ENCODE data around the gene CASP5. TPM values are rescaled to one million over a fixed set of nuclear protein-coding genes. Genes with fewer than 3 reads are reported as not detected.
A peak's percentile ranks its signal among the peaks of the same experiment; 100 is the strongest.
"Not testable (repeated sequence)": the region's sequence is repeated elsewhere in the genome, so short reads cannot be mapped to it uniquely, and the experiment has no call there.

The CASP5 gene
- total RNA-seq, result 1.9 TPM
- long read RNA-seq, partial matches to known transcripts, result 0 of 1 reads
- long read RNA-seq, other reads (novel, unspliced or antisense), result 0 of 1 reads

DNA sequence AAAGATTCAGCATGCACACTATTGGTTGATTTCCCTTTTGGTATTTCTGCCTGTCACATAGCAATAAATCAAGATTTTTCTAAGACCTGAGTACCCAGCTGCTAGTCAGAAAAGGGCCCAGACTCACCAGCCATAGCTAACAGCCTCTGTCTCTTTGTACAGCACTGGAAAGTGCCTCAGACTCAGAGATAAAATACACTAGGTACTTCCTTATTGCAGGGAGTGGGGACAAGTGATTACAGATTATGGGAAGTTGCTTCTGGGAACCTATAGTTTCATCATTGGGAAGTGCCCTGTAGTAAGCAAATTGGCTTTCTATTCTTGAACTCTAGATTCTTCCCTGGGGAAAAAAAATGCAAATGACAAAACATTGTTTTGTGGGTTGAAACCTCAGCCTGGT lies at the start of gene CASP5:
TSS of gene CASP5 (minus strand) at position 166 of the 400 bp plus-strand sequence. CDS start at position 134, 32 bp downstream.
- DNase-seq (no peak), ATAC-seq (peak; percentile 84)
- H3K27me3 ChIP-seq, result no peaks in the 10 kb centered on the region
- H3K9me3 ChIP-seq, result no peaks in the 10 kb centered on the region
- intact Hi-C loops (cut with DNase I), result no loop called here
- TF ChIP-seq, protein P1, sequence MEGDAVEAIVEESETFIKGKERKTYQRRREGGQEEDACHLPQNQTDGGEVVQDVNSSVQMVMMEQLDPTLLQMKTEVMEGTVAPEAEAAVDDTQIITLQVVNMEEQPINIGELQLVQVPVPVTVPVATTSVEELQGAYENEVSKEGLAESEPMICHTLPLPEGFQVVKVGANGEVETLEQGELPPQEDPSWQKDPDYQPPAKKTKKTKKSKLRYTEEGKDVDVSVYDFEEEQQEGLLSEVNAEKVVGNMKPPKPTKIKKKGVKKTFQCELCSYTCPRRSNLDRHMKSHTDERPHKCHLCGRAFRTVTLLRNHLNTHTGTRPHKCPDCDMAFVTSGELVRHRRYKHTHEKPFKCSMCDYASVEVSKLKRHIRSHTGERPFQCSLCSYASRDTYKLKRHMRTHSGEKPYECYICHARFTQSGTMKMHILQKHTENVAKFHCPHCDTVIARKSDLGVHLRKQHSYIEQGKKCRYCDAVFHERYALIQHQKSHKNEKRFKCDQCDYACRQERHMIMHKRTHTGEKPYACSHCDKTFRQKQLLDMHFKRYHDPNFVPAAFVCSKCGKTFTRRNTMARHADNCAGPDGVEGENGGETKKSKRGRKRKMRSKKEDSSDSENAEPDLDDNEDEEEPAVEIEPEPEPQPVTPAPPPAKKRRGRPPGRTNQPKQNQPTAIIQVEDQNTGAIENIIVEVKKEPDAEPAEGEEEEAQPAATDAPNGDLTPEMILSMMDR (IDR thresholded peaks at IDR 0.05), result no peak
- no peak within 1 kb of the TSS for H3K27ac ChIP-seq
- peaks cover 9% of the 10 kb centered on the region for H3K4me1 ChIP-seq
- no peak within 1 kb of the TSS for H3K4me3 ChIP-seq
- peaks cover 26% of the 10 kb centered on the region for H3K36me3 ChIP-seq

DNA sequence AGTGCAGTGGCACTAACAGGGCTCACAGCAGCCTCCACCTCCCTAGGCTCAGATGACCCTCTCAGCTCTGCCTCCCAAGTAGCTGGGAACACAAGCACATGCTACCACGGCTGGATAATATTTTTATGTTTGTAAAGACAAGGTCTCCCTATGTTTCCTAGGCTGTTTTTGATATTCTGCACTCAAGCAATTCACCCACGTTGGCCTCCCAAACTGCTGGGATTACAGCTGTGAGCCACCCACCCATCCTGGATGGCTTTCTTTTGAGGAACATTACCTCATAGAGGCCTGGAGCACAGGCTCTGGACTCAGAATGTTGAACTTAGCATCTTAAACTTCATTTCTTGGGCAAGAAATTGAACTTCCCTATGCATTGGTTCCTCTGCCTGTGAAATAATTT lies 49.1 kb upstream of the CASP5 start:
- DNase-seq; H3K36me3 ChIP-seq; H3K27ac ChIP-seq; H3K9me3 ChIP-seq; H3K4me1 ChIP-seq; intact Hi-C loops (cut with DNase I); H3K27me3 ChIP-seq; H3K4me3 ChIP-seq: not testable (repeated sequence)
- peak; percentile 76 for ATAC-seq

DNA sequence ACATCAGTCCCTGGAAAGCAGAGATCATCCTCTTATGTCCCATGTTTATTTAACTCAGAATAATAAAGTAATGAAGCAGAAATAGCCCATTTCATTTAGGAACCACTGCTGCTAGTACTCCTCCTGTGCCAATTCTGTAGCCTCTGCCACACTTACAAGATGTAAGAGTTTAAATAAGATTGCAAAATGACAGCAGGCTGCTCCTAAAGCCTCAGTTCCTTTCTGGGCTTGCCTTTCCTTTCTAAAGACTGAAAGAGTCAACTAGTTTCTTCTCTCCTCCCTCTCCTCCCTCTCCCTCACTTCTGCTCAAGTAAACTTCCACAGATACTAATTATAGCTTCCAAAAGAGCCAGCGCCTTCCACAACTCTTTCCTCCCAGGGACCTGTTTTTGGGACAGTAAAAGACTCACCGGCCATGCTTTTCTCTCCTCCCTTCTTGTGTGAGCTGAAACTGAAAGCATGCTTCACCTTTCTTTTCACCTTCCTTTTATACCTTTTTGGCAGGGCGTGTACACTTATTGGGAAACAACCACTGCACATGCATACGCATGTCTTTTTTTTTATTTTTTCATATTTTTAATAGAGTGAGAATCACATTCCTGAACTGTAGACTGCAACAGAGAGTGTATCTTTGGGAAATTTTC lies 48.2 kb upstream of the CASP5 start:
- no peaks in the 10 kb centered on the region for H3K27me3 ChIP-seq
- no peaks in the 10 kb centered on the region for H3K9me3 ChIP-seq
- no peak overlapping the region for H3K4me3 ChIP-seq
- TF ChIP-seq, protein P1 (IDR thresholded peaks at IDR 0.05), result no peak
- intact Hi-C loops (cut with DNase I), result no loop called here
- ATAC-seq (peak; percentile 81), DNase-seq (no peak)
- H3K36me3 ChIP-seq, result no peaks in the 10 kb centered on the region
- H3K27ac ChIP-seq, result no peak overlapping the region
- H3K4me1 ChIP-seq, result no peaks in the 10 kb centered on the region

DNA sequence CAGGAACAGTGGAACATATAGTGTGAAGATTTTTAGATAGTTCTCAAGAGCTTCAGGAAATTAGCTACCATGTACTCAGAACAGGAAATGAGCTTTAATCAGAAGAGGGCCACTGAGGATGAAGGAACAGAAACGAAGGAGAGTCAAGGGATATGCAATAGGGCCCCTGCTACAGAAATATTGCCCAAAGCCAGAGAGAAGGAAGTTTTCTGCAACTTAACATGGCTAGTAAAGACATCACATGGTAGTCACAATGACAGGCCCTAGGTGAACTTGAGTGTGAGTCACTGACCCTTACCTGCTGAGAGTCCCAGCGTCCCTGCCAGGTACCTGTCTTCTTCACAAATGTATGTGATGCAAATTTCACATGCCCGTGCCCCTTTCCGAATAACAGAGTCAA lies 47.3 kb upstream of the CASP5 start:
- intact Hi-C loops (cut with DNase I), result no loop called here
- H3K27me3 ChIP-seq, result no peaks in the 10 kb centered on the region
- no peak overlapping the region for H3K27ac ChIP-seq
- TF ChIP-seq, protein P1 (IDR thresholded peaks at IDR 0.05), result no peak
- H3K36me3 ChIP-seq, result no peaks in the 10 kb centered on the region
- ATAC-seq (peak; percentile 55), DNase-seq (no peak)
- no peaks in the 10 kb centered on the region for H3K9me3 ChIP-seq
- no peaks in the 10 kb centered on the region for H3K4me1 ChIP-seq
- H3K4me3 ChIP-seq, result no peak overlapping the region

DNA sequence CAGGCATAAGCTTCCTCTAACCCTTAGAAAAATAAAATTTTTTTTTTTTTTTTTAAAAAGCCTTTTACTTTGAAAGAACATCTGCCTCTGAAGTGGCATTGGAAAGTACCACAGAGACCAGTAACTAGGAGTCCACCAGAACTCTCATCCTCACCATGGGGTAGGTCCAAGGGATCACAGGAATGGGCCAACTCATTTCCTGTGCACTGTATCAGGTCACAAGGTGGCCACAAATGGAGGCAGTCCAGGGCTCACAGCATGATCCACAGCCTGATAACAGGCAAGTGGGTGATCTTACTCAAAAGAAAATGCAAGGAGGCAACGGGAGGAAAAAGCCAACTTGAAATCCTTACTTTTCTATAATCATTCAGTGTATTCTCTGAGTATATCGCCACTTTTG lies 46.8 kb upstream of the CASP5 start:
- ATAC-seq; DNase-seq; H3K27me3 ChIP-seq; H3K4me3 ChIP-seq; H3K27ac ChIP-seq; H3K36me3 ChIP-seq; intact Hi-C loops (cut with DNase I); H3K4me1 ChIP-seq; H3K9me3 ChIP-seq: not testable (repeated sequence)

DNA sequence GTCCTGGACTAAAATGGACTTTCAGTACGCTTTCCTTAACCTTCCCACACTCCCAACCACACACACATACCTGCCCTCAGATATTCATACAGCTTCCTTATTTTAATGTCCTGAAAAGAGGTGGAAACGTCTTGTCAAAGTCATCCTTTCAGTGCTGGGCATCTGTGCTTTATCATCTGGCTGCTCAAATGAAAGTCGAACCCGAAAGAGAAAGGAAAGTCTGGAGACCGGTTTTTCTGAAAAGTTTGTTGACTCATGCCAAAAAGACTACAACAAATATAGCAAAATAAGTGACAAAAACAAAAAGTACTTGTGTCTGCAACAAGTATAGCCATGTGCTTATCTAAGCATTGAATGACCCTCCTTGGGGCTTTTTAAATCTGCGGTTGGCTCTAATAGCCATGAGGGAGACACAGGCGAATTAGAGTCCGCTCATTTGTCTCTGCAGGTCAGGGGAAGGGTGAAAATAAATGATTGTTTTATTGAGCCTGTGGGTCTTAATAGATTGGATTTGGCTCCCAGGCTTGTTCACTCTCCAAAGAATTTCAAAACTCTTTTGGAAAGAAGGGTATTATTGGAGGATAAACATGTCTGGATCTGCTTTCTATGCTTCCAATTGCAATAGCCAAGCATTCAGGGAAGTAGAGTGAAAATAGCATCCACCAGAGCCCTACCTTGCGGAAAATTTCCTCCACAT lies 40.4 kb upstream of the CASP5 start:
- H3K9me3 ChIP-seq; H3K4me3 ChIP-seq; ATAC-seq; intact Hi-C loops (cut with DNase I); H3K36me3 ChIP-seq; H3K4me1 ChIP-seq; H3K27me3 ChIP-seq; H3K27ac ChIP-seq; DNase-seq: not testable (repeated sequence)

DNA sequence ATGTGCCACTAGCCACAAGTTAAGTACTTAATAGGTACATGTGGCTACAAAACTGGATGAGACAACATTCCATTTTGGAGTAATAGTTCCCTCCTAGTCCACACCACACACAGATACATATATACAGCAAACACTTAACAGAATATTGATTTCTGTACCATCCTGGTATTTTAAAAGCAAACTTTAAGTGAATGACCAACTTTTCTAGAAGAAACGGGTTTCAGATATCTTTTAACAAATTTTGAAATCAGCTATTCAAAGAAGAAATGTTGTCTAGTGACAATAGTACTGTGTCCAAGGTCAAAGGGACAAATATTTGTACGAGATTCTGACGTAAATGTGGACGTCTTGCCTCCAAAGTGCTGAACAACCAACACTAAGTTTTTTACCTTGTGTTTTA lies 34.5 kb upstream of the CASP5 start:
- Histone ChIP-seq H3K27me3 (no peaks in the 10 kb centered on the region), H3K4me1 (no peaks in the 10 kb centered on the region), H3K36me3 (no peaks in the 10 kb centered on the region), H3K27ac (no peak overlapping the region), H3K9me3 (no peaks in the 10 kb centered on the region), H3K4me3 (no peak overlapping the region)
- DNase-seq (no peak), ATAC-seq (no peak)
- TF ChIP-seq, protein P1 (IDR thresholded peaks at IDR 0.05), result no peak
- intact Hi-C loops (cut with DNase I), result no loop called here

Data from upper lobe of right lung (tissue), 1 donor.